HG03064 (cell line): ENCODE data around the gene CCR2.
"Not testable (repeated sequence)": the region's sequence is repeated elsewhere in the genome, so short reads cannot be mapped to it uniquely, and the experiment has no call there.

Source experiments
- ATAC-seq: cut with Tn5 transposase; IDR thresholded peaks from one replicate; pipeline ENCODE4 v1.9.1; 2021; ENCODE audit warnings: low read depth; ENCODE audit not compliant: unreplicated experiment

The CCR2 gene

GRCh38 chr3:46400000-46400734 lies 46.3 kb downstream of the CCR2 start:
- no peak for ATAC-seq

- no peak for ATAC-seq
Measured at GRCh38 chr3:46400846-46401245, 46.9 kb downstream of the CCR2 start.

GRCh38 chr3:46401579-46401978 lies 47.7 kb downstream of the CCR2 start:
- ATAC-seq = no peak

GRCh38 chr3:46402902-46403301 lies 49.0 kb downstream of the CCR2 start:
- ATAC-seq = not testable (repeated sequence)

- no peak for ATAC-seq
Measured at GRCh38 chr3:46405301-46406019, 51.5 kb downstream of the CCR2 start.

GRCh38 chr3:46406443-46406787 lies 52.5 kb downstream of the CCR2 start:
- ATAC-seq = no peak

- ATAC-seq = no peak
Measured at GRCh38 chr3:46406788-46407611, 53.1 kb downstream of the CCR2 start, which contains the start of the genes CCR5AS and CCRL2. TSS of gene CCR5AS (minus strand) at chr3:46407066. TSS of gene CCRL2 (plus strand) at chr3:46407259. CDS start at chr3:46408080, 821 bp downstream.

- ATAC-seq = no peak
Measured at GRCh38 chr3:46407970-46408369, 54.1 kb downstream of the CCR2 start.

GRCh38 chr3:46408853-46409252 lies 54.9 kb downstream of the CCR2 start:
- ATAC-seq = no peak

GRCh38 chr3:46409739-46410489 lies 56.0 kb downstream of the CCR2 start:
- ATAC-seq = no peak
